Hematopoietic multipotent progenitor cell treated with erythropoietin and hydrocortisone succinate and interleukin-3 and kit ligand, for 8 days (in vitro differentiated cells): Measurements from ENCODE around the gene DCLK3.

ENCODE experiments used
- DNase-seq: peaks from one replicate; pipeline ENCODE4 v3.0.0-alpha.2; 2015

DCLK3 gene

DNA sequence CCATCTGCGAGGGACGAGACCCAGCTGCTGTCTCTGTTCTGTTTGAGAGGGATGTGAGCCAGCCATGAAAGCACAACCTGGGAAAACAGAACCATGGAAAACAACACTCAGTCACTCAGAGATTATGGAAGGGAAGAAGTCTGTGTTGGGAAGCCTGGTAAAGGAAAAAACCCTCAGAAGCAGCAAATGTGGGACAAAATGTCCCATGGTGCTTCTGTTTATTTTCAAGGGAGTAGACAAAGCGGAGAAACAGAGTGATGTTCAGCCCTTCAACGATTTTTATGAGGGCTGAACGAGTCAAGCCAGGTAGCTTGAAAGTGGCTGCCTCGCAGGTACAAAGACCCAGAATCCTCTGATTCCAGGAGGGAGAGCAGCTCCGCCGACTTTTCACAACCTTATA, 59.3 kb downstream of the DCLK3 start:
- DNase-seq, result no peak

DNA sequence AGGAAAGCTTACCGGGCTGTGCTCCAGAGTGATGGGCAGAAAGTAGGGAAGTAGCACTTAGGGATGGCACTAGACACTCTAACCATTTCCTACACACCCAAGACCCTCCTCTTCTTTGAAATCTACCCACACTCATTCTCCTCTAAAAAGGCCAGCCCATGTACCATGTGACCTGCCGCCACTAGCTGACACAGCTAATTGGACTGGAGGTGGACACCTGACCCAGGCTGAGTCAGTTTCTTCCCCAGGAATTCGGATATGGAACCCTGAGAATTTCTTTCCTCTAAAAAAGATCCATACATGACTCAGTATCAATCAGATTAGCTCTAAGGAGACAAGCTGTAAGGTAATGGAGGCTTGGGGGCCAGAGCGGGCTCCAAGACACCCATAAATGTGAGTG, 60.1 kb downstream of the DCLK3 start:
- DNase-seq, result no peak

- no peak for DNase-seq
These were observed 63.1 kb downstream of the DCLK3 start for GRCh38 chr3:36701249-36701572.

GRCh38 chr3:36700537-36701248, 63.7 kb downstream of the DCLK3 start:
- DNase-seq, result peak; percentile 60

- no peak for DNase-seq
These were observed 66.0 kb downstream of the DCLK3 start for GRCh38 chr3:36698314-36698713.

DNA sequence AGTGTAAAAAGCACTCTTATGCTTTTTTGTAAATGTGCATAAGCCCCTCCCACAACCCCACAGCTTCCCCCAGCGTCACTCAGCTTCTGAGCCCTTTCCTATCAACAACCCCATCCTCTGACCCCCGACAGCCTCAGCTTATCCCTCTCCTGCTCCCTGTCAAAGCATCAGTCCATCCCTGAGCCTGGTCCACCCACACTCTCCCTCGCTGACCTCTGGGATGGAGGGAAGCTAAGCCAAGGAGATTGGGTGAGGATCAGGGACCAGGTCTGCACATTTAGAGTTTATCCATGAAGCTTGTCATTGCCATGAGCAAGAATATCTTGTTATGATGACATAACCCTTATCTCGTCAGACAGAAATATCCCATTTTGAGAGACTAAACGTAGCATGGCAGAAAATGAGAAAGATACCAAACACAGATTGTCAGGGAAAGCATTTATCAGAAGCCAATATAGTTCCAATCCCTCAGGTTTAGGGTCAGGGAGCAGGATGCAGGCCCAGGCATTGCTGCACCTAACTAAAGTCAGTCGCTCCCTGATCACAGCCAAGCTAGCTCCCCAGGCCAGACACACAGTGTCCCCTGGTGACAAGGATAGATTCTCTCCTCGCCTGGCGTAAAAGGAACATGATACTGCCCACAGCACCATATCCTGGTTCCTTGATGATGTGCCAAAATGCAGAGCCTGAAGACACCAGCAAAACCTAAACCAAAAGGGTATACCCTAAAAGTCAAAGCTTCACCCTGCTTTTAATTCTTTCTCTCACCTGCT, 66.9 kb downstream of the DCLK3 start:
- no peak for DNase-seq

- no peak for DNase-seq
These were observed 67.6 kb downstream of the DCLK3 start for GRCh38 chr3:36696799-36697198.

- no peak for DNase-seq
These were observed 68.6 kb downstream of the DCLK3 start for GRCh38 chr3:36695769-36696137.

- DNase-seq, result no peak
These were observed 69.1 kb downstream of the DCLK3 start for GRCh38 chr3:36695113-36695768.

- DNase-seq, result no peak
These were observed 70.7 kb downstream of the DCLK3 start for GRCh38 chr3:36693670-36694069.

GRCh38 chr3:36689560-36689959, 74.8 kb downstream of the DCLK3 start:
- DNase-seq, result no peak

DNA sequence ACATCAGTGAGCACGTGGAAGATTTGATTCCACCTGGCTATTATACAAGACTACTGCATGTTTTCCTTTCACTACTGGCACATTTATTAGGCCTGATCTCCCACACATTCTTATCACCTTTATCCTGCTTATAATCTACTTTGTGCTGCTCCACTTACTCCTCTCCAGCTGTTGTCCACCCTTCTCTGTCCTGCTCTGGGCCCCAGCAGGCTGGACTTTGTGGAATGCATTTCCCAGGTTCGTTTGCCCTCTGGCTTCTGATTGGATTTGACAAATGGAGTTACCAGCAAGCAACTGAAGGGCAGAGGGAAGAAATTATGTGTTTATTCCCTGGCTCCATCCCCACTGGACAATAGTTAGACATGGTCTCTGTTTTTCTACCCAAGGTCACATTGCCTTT, 75.5 kb downstream of the DCLK3 start:
- DNase-seq, result no peak

- no peak for DNase-seq
These were observed 77.8 kb downstream of the DCLK3 start for GRCh38 chr3:36686516-36686915.

- no peak for DNase-seq
These were observed 82.5 kb downstream of the DCLK3 start for GRCh38 chr3:36681867-36682266.

- no peak for DNase-seq
These were observed 83.4 kb downstream of the DCLK3 start for GRCh38 chr3:36680952-36681351.

GRCh38 chr3:36679384-36680200, 84.8 kb downstream of the DCLK3 start:
- no peak for DNase-seq

- DNase-seq, result no peak
These were observed 85.9 kb downstream of the DCLK3 start for GRCh38 chr3:36678216-36679013.

- DNase-seq, result no peak
These were observed 86.9 kb downstream of the DCLK3 start for GRCh38 chr3:36677331-36678007.

DNA sequence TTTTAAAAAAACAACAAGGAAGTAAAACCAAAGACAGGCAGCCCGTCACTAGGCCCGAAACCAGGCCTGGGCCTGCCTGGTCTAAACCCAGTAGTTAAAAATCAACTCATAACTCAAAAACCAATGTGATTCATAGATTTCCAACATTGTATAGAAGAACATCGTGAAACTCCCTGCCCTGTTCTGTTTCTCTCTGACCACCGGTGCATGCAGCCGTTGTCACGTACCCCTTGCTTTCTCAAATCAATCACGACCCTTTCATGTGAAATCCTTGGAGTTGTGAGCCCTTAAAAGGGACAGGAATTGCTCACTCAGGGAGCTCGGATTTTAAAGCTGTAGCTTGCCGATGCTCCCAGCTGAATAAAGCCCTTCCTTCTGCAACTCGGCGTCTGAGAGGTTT, 89.5 kb downstream of the DCLK3 start:
- no peak for DNase-seq

GRCh38 chr3:36669764-36670163, 94.6 kb downstream of the DCLK3 start:
- DNase-seq, result no peak

GRCh38 chr3:36666166-36666565, 98.2 kb downstream of the DCLK3 start:
- no peak for DNase-seq
